Vagina (tissue), 2 donors: ENCODE results near the gene SLC16A14. TPM values are rescaled to one million over a fixed set of nuclear protein-coding genes. Genes with fewer than 3 reads are reported as not detected.

Experiments
- DNase-seq, 2 donors: peaks; one replicate each; pipeline ENCODE4 v3.0.0-alpha.2; 2017; ENCODE audit errors: extremely low spot score in 2 of 2
- H3K27ac ChIP-seq: fragments of 200-600 bp; sonication (generic); one replicate; pipeline ENCODE4 v1.5.1; 2019
- H3K27me3 ChIP-seq: fragments of 200-600 bp; sonication (generic); one replicate; pipeline ENCODE4 v1.5.1; 2019
- H3K36me3 ChIP-seq, 2 donors: fragments of 200-600 bp; sonication (generic); one replicate each; pipeline ENCODE4 v1.5.1; 2017 to 2019
- H3K4me1 ChIP-seq: fragments of 200-600 bp; sonication (generic); one replicate; pipeline ENCODE4 v1.5.1; 2019
- H3K4me3 ChIP-seq, 2 donors: fragments of 200-600 bp; sonication (generic); 1 replicate in 1 of 2; 2 replicates in 1 of 2; pipeline ENCODE4 v1.5.1; 2016 to 2019
- H3K9me3 ChIP-seq: fragments of 200-600 bp; sonication (generic); one replicate; pipeline ENCODE4 v1.5.1; 2019
- POLR2A ChIP-seq, 2 donors: fragments of 450-650 bp; IDR thresholded peaks; one replicate each; pipeline ENCODE4 v1.6.1; 2017; ENCODE audit warnings: antibody characterized with exemption in 2 of 2, mild to moderate bottlenecking in 2 of 2, moderate library complexity in 2 of 2
- POLR2AphosphoS5 ChIP-seq, 2 donors: sonication (generic); formaldehyde crosslinking; IDR thresholded peaks; one replicate each; pipeline ENCODE4 v1.9.0; 2017; ENCODE audit warnings: antibody characterized with exemption in 2 of 2, mild to moderate bottlenecking in 2 of 2, low read depth in 1 of 2; ENCODE audit not compliant: insufficient read depth in 1 of 2
- intact Hi-C: fragments of 100-400 bp; cut with DNase I; formaldehyde crosslinking; loops from one replicate; pipeline ENCODE4 v1.15.1; 2023
- small RNA-seq: library from RNA; depleted of rRNA; stranded (forward); fragments of <200 nt; gene quantifications from one replicate; pipeline ENCODE3, GENCODE V24; 2016
- total RNA-seq: library from RNA; depleted of rRNA; stranded (reverse); fragments of >200 nt; gene quantifications from one replicate; pipeline ENCODE4 v1.2.3, GENCODE V29; 2016
- TF ChIP-seq, protein P1 (sequence below), 3 experiments: fragments of 450-650 bp in 2 of 3; fragments of 200-600 bp in 1 of 3; sonication (generic) in 1 of 3; IDR thresholded peaks; one replicate each; pipeline ENCODE4 v1.5.1; 2017 to 2019; ENCODE audit warnings: antibody characterized with exemption in 3 of 3, mild to moderate bottlenecking in 2 of 3, moderate library complexity in 2 of 3

Gene SLC16A14
- total RNA-seq, 1 donor from 2014 or later: 9.8 TPM

DNA sequence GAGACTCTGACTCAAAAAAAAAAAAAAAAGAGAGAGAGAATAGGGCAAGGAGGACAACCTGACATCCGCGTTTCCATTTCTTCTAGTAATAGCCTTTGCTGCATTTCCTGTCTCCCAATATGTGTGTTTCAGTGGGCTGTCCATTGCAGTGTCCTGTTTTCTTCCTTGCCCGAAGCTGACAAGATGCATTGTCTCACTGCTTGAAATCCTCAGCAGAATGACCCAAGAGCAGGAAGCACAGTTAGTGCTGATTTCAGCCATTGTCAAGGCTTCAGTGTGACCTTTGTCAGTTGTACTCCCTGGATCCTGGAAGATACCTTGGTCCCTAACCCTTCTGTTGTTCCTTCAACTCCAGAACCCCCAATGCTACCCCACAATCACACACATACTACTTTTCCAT, 71.2 kb downstream of the SLC16A14 start:
- no peaks in the 10 kb centered on the region for H3K36me3 ChIP-seq
- no peaks in the 10 kb centered on the region for H3K9me3 ChIP-seq
- no peak for TF ChIP-seq POLR2A (IDR thresholded peaks at IDR 0.05)
- TF ChIP-seq, protein P1, sequence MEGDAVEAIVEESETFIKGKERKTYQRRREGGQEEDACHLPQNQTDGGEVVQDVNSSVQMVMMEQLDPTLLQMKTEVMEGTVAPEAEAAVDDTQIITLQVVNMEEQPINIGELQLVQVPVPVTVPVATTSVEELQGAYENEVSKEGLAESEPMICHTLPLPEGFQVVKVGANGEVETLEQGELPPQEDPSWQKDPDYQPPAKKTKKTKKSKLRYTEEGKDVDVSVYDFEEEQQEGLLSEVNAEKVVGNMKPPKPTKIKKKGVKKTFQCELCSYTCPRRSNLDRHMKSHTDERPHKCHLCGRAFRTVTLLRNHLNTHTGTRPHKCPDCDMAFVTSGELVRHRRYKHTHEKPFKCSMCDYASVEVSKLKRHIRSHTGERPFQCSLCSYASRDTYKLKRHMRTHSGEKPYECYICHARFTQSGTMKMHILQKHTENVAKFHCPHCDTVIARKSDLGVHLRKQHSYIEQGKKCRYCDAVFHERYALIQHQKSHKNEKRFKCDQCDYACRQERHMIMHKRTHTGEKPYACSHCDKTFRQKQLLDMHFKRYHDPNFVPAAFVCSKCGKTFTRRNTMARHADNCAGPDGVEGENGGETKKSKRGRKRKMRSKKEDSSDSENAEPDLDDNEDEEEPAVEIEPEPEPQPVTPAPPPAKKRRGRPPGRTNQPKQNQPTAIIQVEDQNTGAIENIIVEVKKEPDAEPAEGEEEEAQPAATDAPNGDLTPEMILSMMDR (IDR thresholded peaks at IDR 0.05): no peak
- TF ChIP-seq POLR2AphosphoS5 (IDR thresholded peaks at IDR 0.05; ENCODE audit: insufficient read depth in 1 of 2, low read depth in 1 of 2): no peak
- H3K4me3 ChIP-seq: no peak overlapping the region
- H3K4me1 ChIP-seq: no peaks in the 10 kb centered on the region
- DNase-seq: no peak
- no peaks in the 10 kb centered on the region for H3K27me3 ChIP-seq
- no peak overlapping the region for H3K27ac ChIP-seq
- intact Hi-C loops: no loop called here

DNA sequence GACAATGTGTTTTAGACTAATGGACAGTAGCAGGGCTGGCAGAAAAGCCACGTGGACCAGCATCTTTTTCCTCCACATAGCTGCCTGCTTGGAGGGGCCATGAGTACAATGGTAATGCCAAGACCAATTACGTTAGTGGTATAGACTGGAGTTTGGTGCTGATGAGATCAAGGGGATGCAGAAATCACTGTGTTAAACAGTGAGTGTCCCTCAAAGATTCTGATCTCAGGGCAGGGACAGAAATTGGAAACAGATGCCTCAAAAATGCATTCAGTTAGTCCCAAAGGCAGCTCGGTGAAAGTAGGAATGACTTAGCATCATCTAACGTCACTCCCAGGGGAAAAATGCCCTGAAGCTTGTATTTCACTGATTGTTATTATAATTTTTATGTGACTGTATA, 72.4 kb downstream of the SLC16A14 start:
- TF ChIP-seq, protein P1 (IDR thresholded peaks at IDR 0.05): no peak
- no peak for TF ChIP-seq POLR2AphosphoS5 (IDR thresholded peaks at IDR 0.05; ENCODE audit: insufficient read depth in 1 of 2, low read depth in 1 of 2)
- Histone ChIP-seq H3K36me3 (no peaks in the 10 kb centered on the region), H3K27ac (no peak overlapping the region), H3K9me3 (no peaks in the 10 kb centered on the region), H3K27me3 (no peaks in the 10 kb centered on the region), H3K4me3 (no peak overlapping the region), H3K4me1 (no peaks in the 10 kb centered on the region)
- DNase-seq: no peak
- intact Hi-C loops: no loop called here

DNA sequence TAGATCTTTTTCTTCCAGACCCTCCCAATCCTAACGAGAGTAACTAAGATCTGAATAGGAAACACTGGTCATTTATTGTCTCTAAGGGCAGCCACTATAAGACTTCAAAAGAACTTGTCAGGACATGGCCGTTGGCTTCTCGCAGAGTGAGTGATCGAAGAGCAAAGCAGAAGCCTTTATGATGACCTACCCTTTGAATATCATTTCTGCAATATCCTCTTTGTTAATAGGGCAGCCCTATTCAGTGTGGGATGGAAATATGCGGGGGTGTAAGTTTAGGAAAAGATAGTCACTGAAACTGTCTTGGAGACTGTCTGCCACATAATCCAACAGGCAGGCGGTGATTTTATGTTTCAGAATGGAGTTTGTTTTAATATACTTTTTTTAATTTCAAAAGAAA, 75.5 kb downstream of the SLC16A14 start:
- no peak overlapping the region for H3K27ac ChIP-seq
- intact Hi-C loops: no loop called here
- no peaks in the 10 kb centered on the region for H3K27me3 ChIP-seq
- TF ChIP-seq, protein P1 (IDR thresholded peaks at IDR 0.05): no peak
- TF ChIP-seq POLR2A (IDR thresholded peaks at IDR 0.05): no peak
- no peak for TF ChIP-seq POLR2AphosphoS5 (IDR thresholded peaks at IDR 0.05; ENCODE audit: insufficient read depth in 1 of 2, low read depth in 1 of 2)
- H3K9me3 ChIP-seq: no peaks in the 10 kb centered on the region
- no peaks in the 10 kb centered on the region for H3K36me3 ChIP-seq
- no peak overlapping the region for H3K4me3 ChIP-seq
- H3K4me1 ChIP-seq: no peaks in the 10 kb centered on the region
- no peak for DNase-seq

Small RNA genes within 50 kb of the gene (small RNA-seq; reads per million reads assigned to genes)
- not detected for gene RNY4P19

Other genes with a start within 250 kb of the SLC16A14 start
- gene TRIP12, start 146.9 kb downstream of the SLC16A14 start, total RNA-seq: 162 TPM
- gene FBXO36, start 146.4 kb downstream of the SLC16A14 start, total RNA-seq: 1.7 TPM
- 9.6 TPM for gene SP110, start 151.1 kb upstream of the SLC16A14 start, total RNA-seq
- 7.4 TPM for gene SP140, start 156.8 kb upstream of the SLC16A14 start, total RNA-seq